OCI-M1 (cell line): Measurements from ENCODE around the gene CDIPT.
A peak's percentile ranks its signal among the peaks of the same experiment; 100 is the strongest.
"Not testable (repeated sequence)": the region's sequence is repeated elsewhere in the genome, so short reads cannot be mapped to it uniquely, and the experiment has no call there.

Experiments
- DNase-seq: peaks from one replicate; lab custom pipeline; 2025; lab: John Stamatoyannopoulos, UW

CDIPT gene

DNA sequence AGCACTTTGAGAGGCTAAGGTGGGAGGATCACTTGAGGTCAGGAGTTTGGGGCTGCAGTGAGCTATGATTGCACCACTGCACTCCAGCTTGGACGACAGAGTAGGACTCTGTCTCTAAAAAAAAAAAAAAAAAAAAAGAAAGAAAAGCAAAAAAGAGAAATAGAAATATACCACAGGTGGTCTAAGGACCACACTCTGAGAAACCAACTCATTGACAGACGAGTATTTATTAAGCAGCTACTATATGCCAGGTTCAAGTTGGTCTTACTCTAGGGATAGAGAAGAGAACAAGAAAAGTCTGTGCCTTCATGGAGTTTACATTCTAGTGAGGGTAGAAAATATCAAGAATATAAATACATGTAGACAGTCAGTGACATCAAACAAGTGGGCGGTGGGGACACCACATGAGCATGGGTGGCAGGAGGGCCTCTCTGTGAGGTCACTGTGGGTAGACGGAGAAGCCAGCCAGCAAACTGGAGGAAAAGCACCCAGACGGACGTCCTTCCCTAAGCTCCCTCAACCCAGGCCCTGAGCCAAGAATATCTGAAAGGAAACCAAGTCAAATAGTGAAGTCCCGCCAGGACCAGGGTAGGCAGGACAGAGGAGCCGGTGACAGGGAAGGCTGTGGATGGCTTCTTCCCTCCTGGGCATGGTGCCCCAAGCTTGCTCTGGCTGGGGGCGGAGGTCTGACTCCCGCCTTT lies 4.7 kb downstream of the CDIPT start:
- DNase-seq, result no peak

DNA sequence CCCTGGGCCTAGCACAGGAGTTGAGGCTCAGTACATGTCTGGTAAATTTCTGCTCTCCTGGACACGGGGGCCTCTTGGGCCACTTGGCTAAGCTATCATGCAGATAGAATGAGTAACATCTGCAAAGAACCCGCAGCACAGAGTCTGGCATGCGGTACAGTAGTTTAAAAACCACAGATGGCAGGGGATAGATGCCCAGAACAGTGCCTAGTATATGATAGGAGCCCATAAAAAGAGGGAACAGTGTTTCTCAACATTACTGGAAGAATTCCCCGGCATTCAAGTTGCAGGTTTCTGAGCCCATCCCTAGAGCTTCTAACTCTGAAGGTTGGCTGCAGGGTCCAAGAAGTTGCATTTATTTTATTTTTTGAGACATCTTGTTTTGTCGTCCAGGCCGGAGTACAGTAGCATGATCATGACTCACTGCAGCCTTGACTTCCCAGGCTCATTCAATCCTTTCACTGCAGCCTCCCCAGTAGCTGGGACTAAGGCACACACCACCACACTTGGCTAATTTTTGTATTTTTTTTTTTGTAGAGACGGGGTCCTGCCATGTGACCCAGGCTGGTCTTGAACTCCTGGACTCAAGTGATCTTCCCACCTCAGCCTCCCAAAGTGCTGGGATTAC lies 5.8 kb downstream of the CDIPT start:
- DNase-seq, result no peak

- DNase-seq, result no peak
Observed at GRCh38 chr16:29854520-29855100, 8.4 kb downstream of the CDIPT start.

DNA sequence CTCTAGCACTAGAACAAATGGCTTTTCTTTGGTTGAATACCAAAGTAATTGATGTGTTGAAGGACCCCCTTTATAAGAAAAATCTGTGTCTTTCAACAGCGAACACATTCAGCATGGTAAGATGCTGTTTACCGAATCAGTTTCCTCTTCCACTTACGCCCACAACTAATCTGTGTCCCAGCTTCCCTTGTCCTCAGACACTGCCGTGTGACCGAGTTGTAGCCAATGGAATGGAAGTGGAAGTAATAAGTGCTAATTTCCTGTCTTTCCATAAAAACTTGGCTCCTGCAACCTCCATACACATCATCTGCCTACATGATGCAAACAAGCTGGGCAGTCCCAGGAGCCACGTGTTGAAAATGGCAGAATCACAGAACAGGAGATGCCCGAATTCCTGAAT lies 10.4 kb downstream of the CDIPT start:
- no peak for DNase-seq

GRCh38 chr16:29850998-29851397 lies 12.0 kb downstream of the CDIPT start:
- no peak for DNase-seq

DNA sequence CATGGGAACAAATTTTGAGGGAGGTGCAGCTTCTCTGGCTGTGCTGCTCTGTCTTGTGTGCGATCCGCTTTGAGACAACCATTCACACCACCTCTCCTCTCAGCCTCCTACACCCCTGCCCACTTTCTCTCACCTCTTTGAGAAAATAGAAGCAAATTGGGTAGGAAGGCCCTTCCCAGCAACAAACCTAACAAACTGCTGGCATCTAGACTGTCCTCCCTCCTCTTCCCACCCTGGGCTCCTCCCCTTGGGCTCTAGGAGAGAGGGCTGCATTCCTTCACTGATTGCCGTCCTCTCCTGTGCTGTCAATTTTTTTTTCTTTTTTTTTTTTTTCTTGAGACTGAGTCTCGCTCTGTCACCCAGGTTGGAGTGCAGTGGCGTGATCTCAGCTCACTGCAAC lies 13.5 kb downstream of the CDIPT start:
- no peak for DNase-seq

- DNase-seq, result peak; percentile 87
Observed at GRCh38 chr16:29848420-29849297, 14.4 kb downstream of the CDIPT start.

GRCh38 chr16:29845656-29846055 lies 17.4 kb downstream of the CDIPT start:
- no peak for DNase-seq

GRCh38 chr16:29844575-29845331 lies 18.3 kb downstream of the CDIPT start:
- DNase-seq, result no peak

DNA sequence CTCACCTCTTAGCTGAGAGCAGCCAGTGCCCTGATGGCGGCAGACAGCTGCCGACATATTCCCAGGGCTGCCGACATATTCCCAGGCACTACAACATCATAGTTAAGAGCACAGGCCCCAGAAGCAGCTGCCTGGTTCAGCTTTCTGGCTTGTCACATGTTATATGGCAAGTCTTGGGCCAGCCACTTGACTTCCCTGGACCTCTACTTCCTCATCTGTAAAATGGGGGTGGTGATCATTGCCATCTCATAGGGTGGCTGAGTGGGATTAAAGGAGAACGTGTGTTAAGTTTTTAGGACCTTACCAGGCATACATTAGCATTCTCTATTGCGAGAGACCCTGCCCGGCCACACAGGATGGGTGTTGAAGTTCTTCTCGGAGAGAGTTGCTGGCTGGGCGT lies 19.1 kb downstream of the CDIPT start:
- no peak for DNase-seq

DNA sequence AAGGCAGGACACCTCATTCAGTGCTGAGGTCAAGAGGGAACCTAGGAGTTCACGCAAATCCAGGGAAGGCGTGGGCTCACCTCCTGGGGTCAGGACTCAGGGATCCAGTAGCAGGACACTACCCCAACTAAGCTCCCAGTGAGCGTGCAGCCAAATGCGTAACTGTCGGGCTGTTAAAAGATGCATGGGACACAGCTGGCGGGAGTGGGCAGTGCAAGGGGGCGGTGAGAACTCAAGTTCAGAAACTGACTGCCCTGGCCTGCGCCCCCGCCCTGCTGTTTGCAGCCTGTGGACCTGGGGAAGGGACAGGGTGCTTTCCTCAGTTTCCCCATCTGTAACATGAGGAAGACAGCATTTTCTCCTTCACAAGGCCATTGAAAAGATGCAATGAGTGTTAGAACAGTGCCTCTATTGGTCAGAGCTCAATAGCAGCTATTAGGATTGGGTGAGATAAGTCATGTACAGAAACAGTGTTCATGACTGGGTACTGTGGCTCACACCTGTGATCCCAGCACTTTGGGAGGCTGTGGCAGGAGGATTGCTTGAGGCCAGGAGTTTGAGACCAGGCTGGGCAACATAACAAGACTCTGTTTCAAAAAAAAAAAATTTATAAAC lies 20.2 kb downstream of the CDIPT start:
- DNase-seq, result peak; percentile 34

GRCh38 chr16:29841631-29842030 lies 21.4 kb downstream of the CDIPT start:
- no peak for DNase-seq

- no peak for DNase-seq
Observed at GRCh38 chr16:29840240-29840639, 22.8 kb downstream of the CDIPT start.

DNA sequence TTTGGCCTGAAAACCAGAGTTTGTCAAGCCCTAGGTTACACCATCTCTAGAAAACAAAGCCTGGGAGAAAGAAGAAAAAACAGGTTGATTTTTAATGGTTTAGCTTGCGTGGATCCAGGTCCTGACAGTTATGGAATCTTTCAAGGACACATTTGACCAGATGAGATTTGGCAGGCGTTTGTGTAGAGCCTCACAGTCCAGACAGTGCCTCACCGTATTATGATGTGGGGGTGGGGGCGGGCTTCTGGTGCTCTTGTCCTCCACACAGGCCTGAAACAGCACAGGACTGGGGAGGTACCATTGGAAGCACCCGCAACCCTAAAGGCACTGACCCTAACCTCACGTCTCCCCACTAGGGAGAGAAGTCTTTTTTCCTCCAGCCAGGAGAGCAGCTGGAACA lies 23.2 kb downstream of the CDIPT start:
- DNase-seq, result no peak

DNA sequence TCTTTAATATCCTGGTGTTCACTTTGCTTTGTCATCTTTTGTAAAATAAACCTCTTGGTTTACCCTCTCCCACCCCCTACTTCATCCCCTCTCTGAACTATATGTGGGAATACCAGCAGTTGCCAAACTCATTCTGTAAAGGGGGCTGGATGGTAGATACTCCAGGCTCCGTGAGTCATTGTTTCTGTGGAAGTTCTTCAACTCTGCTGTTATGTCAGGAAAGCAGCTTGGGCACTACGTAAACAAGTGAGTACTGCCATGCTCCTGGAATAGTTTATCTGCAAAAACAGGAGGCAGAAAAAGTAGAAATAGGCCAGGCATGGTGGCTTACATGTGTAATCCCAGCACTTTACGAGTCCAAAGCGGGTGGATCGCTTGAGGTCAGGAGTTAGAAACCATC lies 25.2 kb downstream of the CDIPT start:
- DNase-seq, result no peak

DNA sequence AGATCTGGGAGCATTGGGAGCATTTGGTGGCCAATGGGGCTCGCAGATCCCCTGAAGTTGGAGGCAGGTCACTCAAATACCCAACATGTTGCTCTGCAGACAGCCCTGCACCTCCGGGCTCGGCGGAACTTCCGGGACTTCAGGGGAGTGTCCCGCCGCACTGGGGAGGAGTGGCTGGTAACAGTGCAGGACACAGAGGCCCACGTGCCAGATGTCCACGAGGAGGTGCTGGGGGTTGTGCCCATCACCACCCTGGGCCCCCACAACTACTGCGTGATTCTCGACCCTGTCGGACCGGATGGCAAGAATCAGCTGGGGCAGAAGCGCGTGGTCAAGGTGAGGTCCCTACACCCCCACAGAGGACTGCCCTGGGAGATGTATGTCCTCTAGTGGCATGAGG lies 26.4 kb downstream of the CDIPT start:
- DNase-seq, result no peak

- DNase-seq, result no peak
Observed at GRCh38 chr16:29835926-29836325, 27.1 kb downstream of the CDIPT start.

GRCh38 chr16:29834079-29834478 lies 28.9 kb downstream of the CDIPT start:
- DNase-seq, result no peak

GRCh38 chr16:29833219-29833618 lies 29.8 kb downstream of the CDIPT start:
- not testable (repeated sequence) for DNase-seq

GRCh38 chr16:29831490-29831889 lies 31.5 kb downstream of the CDIPT start:
- no peak for DNase-seq

GRCh38 chr16:29830774-29831173 lies 32.3 kb downstream of the CDIPT start:
- DNase-seq, result no peak

DNA sequence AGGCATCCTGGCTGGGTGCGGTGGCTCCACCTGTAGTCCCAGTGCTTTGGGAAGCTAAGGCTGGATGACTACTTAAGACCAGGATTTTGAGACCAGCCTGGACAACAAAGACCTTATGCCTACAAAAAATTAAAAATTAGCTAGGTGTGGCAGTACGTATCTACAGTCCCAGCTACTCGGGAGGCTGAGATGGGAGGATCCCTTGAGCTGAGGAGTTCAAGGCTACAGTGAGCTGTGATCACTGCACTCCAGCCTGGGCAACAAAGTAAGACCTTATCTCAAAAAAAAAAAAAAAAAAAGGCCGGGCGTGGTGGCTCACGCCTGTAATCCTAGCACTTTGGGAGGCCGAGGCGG lies 36.7 kb downstream of the CDIPT start:
- DNase-seq, result no peak
